Measurements from ENCODE around the gene ABCA13.

The ABCA13 gene

GRCh38 chr7:48300301-48300700, 129.0 kb downstream of the ABCA13 start:
- no peak for DNase-seq (ENCODE audit: low read depth)

- no peak for DNase-seq (ENCODE audit: low read depth)
Measured at GRCh38 chr7:48301201-48301600, 129.9 kb downstream of the ABCA13 start.

- no peak for DNase-seq (ENCODE audit: low read depth)
Measured at GRCh38 chr7:48304641-48305040, 133.4 kb downstream of the ABCA13 start.

- DNase-seq (ENCODE audit: low read depth), result no peak
Measured at GRCh38 chr7:48305661-48306060, 134.4 kb downstream of the ABCA13 start.

- DNase-seq (ENCODE audit: low read depth), result no peak
Measured at GRCh38 chr7:48307041-48307714, 135.9 kb downstream of the ABCA13 start.

GRCh38 chr7:48309720-48310119, 138.5 kb downstream of the ABCA13 start:
- no peak for DNase-seq (ENCODE audit: low read depth)

GRCh38 chr7:48311464-48312100, 140.3 kb downstream of the ABCA13 start:
- DNase-seq (ENCODE audit: low read depth), result no peak

GRCh38 chr7:48312151-48312550, 140.9 kb downstream of the ABCA13 start:
- DNase-seq (ENCODE audit: low read depth), result no peak

GRCh38 chr7:48316768-48317167, 145.5 kb downstream of the ABCA13 start:
- DNase-seq (ENCODE audit: low read depth), result no peak

GRCh38 chr7:48317360-48317759, 146.1 kb downstream of the ABCA13 start:
- DNase-seq (ENCODE audit: low read depth), result no peak

GRCh38 chr7:48321319-48322010, 150.2 kb downstream of the ABCA13 start:
- no peak for DNase-seq (ENCODE audit: low read depth)

GRCh38 chr7:48337012-48337621, 165.9 kb downstream of the ABCA13 start:
- no peak for DNase-seq (ENCODE audit: low read depth)

GRCh38 chr7:48337781-48338180, 166.5 kb downstream of the ABCA13 start:
- no peak for DNase-seq (ENCODE audit: low read depth)

GRCh38 chr7:48347230-48347825, 176.1 kb downstream of the ABCA13 start:
- no peak for DNase-seq (ENCODE audit: low read depth)

GRCh38 chr7:48350515-48350914, 179.3 kb downstream of the ABCA13 start:
- DNase-seq (ENCODE audit: low read depth), result no peak

GRCh38 chr7:48351900-48352299, 180.6 kb downstream of the ABCA13 start:
- no peak for DNase-seq (ENCODE audit: low read depth)

- no peak for DNase-seq (ENCODE audit: low read depth)
Measured at GRCh38 chr7:48355346-48355745, 184.1 kb downstream of the ABCA13 start.

- DNase-seq (ENCODE audit: low read depth), result no peak
Measured at GRCh38 chr7:48360574-48360973, 189.3 kb downstream of the ABCA13 start.

GRCh38 chr7:48363174-48363573, 191.9 kb downstream of the ABCA13 start:
- no peak for DNase-seq (ENCODE audit: low read depth)

GRCh38 chr7:48365010-48365409, 193.8 kb downstream of the ABCA13 start:
- DNase-seq (ENCODE audit: low read depth), result no peak

- no peak for DNase-seq (ENCODE audit: low read depth)
Measured at GRCh38 chr7:48366096-48366495, 194.8 kb downstream of the ABCA13 start.

- DNase-seq (ENCODE audit: low read depth), result no peak
Measured at GRCh38 chr7:48376263-48376662, 205.0 kb downstream of the ABCA13 start.

GRCh38 chr7:48380921-48381320, 209.7 kb downstream of the ABCA13 start:
- no peak for DNase-seq (ENCODE audit: low read depth)

Measured in stimulated activated CD8-positive, alpha-beta memory T cell treated with anti-CD3 and anti-CD28 coated beads, Interleukin-15, amount 100 ng/mL, for 1 hour (primary cell).